CD14-positive monocyte (primary cell): ENCODE measurements around the gene SERPINA5. TPM values are rescaled to one million over a fixed set of nuclear protein-coding genes. Genes with fewer than 3 reads are reported as not detected.

Experiments
- DNase-seq, 3 donors: peaks; one replicate each; pipeline ENCODE4 v3.0.0-alpha.2; 2011 to 2022
- H2AFZ ChIP-seq: 2 replicates; pipeline ENCODE4 v1.6.0; 2012; ENCODE audit warnings: mild to moderate bottlenecking, low read depth, low read length, inconsistent platforms; ENCODE audit not compliant: insufficient read depth, poor library complexity, severe bottlenecking
- H3K27ac ChIP-seq, 2 donors: 1 replicate in 1 of 2; 2 replicates in 1 of 2; pipeline ENCODE4 v1.5.1; 2012 to 2013; ENCODE audit warnings: low read length in 2 of 2, control low read depth in 1 of 2, inconsistent platforms in 1 of 2, low read depth in 1 of 2, mild to moderate bottlenecking in 1 of 2
- H3K27me3 ChIP-seq, 2 donors: one replicate each; pipeline versions ENCODE4 v1.6.0 to v1.6.1; 2011 to 2013; ENCODE audit warnings: low read length in 2 of 2; ENCODE audit not compliant: control insufficient read depth in 2 of 2, insufficient read depth in 2 of 2
- H3K36me3 ChIP-seq, 2 donors: replicated peaks in 1 of 2; 1 replicate in 1 of 2; 2 replicates in 1 of 2; pipeline versions ENCODE4 v1.5.1 to v1.6.1; 2012 to 2013; ENCODE audit warnings: low read length in 2 of 2, control low read depth in 1 of 2, inconsistent platforms in 1 of 2, mild to moderate bottlenecking in 1 of 2; ENCODE audit not compliant: insufficient read depth in 2 of 2, control insufficient read depth in 1 of 2
- H3K4me1 ChIP-seq, 2 donors: 1 replicate in 1 of 2; 2 replicates in 1 of 2; pipeline versions ENCODE4 v1.5.1 to v1.6.1; 2012 to 2013; ENCODE audit warnings: low read length in 2 of 2, control low read depth in 1 of 2, inconsistent platforms in 1 of 2, mild to moderate bottlenecking in 1 of 2, moderate library complexity in 1 of 2; ENCODE audit not compliant: insufficient read depth in 2 of 2, control insufficient read depth in 1 of 2
- H3K4me2 ChIP-seq: replicated peaks from 2 replicates; pipeline ENCODE3; 2012; ENCODE audit warnings: low read length, moderate library complexity, mild to moderate bottlenecking; ENCODE audit not compliant: poor library complexity, severe bottlenecking; ENCODE audit errors: extremely low read depth
- H3K4me3 ChIP-seq, 3 experiments: fragments of 200-600 bp in 1 of 3; sonication (generic) in 1 of 3; replicated peaks in 1 of 3; 1 replicate in 2 of 3; 2 replicates in 1 of 3; pipeline ENCODE4 v1.5.1; 2011 to 2013; ENCODE audit warnings: low read length in 3 of 3, mild to moderate bottlenecking in 3 of 3, control low read depth in 2 of 3, low read depth in 2 of 3, inconsistent platforms in 1 of 3, moderate library complexity in 1 of 3
- H3K79me2 ChIP-seq: 2 replicates; pipeline ENCODE4 v1.6.0; 2012; ENCODE audit warnings: mild to moderate bottlenecking, control low read depth, inconsistent platforms, low read length, moderate library complexity; ENCODE audit not compliant: insufficient read depth
- H3K9ac ChIP-seq: 2 replicates; pipeline ENCODE4 v1.6.0; 2017; ENCODE audit warnings: low read length, mild to moderate bottlenecking; ENCODE audit not compliant: insufficient read depth, poor library complexity, severe bottlenecking
- H3K9me3 ChIP-seq, 2 donors: replicated peaks in 1 of 2; 1 replicate in 1 of 2; 2 replicates in 1 of 2; pipeline versions ENCODE4 v1.5.1 to v1.6.1; 2012 to 2013; ENCODE audit warnings: low read length in 2 of 2, control low read depth in 1 of 2; ENCODE audit not compliant: control insufficient read depth in 1 of 2, insufficient read depth in 1 of 2
- H4K20me1 ChIP-seq: 2 replicates; pipeline ENCODE4 v1.6.0; 2012; ENCODE audit warnings: mild to moderate bottlenecking, low read length, control low read depth, moderate library complexity; ENCODE audit not compliant: insufficient read depth
- H3K27ac Mint-ChIP-seq, 7 donors: one replicate each; pipeline ENCODE4 v1.8.0; 2020; ENCODE audit warnings: mild to moderate bottlenecking in 7 of 7, mixed read lengths in 7 of 7, moderate library complexity in 6 of 7, inconsistent platforms in 2 of 7
- H3K27me3 Mint-ChIP-seq, 3 donors: one replicate each; pipeline ENCODE4 v1.8.0; 2021 to 2022; ENCODE audit warnings: low read depth in 3 of 3, mild to moderate bottlenecking in 3 of 3, mixed read lengths in 3 of 3, moderate library complexity in 3 of 3, inconsistent platforms in 1 of 3
- H3K36me3 Mint-ChIP-seq, 2 donors: one replicate each; pipeline ENCODE4 v1.8.0; 2020; ENCODE audit warnings: mixed read lengths in 2 of 2, inconsistent platforms in 1 of 2, mild to moderate bottlenecking in 1 of 2
- H3K4me1 Mint-ChIP-seq: one replicate; pipeline ENCODE4 v1.8.0; 2020; ENCODE audit warnings: mild to moderate bottlenecking, mixed read lengths
- H3K4me3 Mint-ChIP-seq, 2 donors: one replicate each; pipeline ENCODE4 v1.8.0; 2020; ENCODE audit warnings: mild to moderate bottlenecking in 2 of 2, mixed read lengths in 2 of 2, moderate library complexity in 1 of 2
- H3K9me3 Mint-ChIP-seq, 7 donors: one replicate each; pipeline ENCODE4 v1.8.0; 2020 to 2022; ENCODE audit warnings: mixed read lengths in 7 of 7, mild to moderate bottlenecking in 6 of 7, moderate library complexity in 6 of 7, inconsistent platforms in 2 of 7
- WGBS: methylation state at CpG from one replicate; pipeline ENCODE4 v1.1.5; 2013; ENCODE audit warnings: missing lambda C conversion rate; ENCODE audit not compliant: insufficient coverage; 5-methylcytosine and 5-hydroxymethylcytosine counted together
- intact Hi-C, 2 donors: fragments of 100-400 bp; cut with micrococcal nuclease; formaldehyde crosslinking; loops; one replicate each; pipeline versions ENCODE4 v1.15.0 to v1.15.1; 2023
- polyA plus RNA-seq, 3 donors: library from polyadenylated mRNA; depleted of rRNA in 1 of 3; unstranded in 2 of 3; stranded (reverse) in 1 of 3; fragments of 300-500 nt in 2 of 3; fragments of >200 nt in 1 of 3; fragmentation: Illumina TruSeq in 2 of 3; gene quantifications; 1 replicate in 2 of 3; 2 replicates in 1 of 3; pipeline ENCODE4 v1.2.3, GENCODE V29; 2012 to 2021
- TF ChIP-seq, protein P1 (sequence below): fragments of 200-600 bp; IDR thresholded peaks from one replicate; pipeline ENCODE4 v1.8.0; 2022; ENCODE audit warnings: antibody characterized with exemption, mild to moderate bottlenecking

SERPINA5 gene
- polyA plus RNA-seq, 3 donors = not detected

DNA sequence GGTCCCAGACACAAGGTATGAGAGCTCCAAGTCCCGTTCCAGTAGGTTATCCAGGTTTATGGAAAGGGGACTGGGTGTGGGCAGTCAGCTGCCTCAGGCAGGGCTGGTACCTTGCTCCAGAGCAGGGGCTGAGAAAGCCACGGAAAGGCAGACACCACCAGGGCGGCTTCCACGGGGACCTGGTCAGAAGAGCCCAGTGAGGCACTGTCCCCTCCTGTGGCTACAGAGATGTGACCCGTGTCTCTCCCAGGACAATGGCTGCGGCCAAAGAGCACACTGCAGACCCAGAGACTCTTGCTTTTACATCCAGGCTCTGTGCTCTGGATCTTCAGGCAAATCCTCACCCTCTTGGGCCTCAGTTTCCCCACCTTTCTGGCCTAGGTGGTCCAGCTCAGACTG lies 11.2 kb upstream of the SERPINA5 start:
- peaks cover 0 to 7% (median 6%) of the 10 kb centered on the region in 3 donors for H3K27me3 Mint-ChIP-seq
- WGBS = 97% methylated on average over 5 of the region's 6 CpGs
- intact Hi-C loops = no loop called here

DNA sequence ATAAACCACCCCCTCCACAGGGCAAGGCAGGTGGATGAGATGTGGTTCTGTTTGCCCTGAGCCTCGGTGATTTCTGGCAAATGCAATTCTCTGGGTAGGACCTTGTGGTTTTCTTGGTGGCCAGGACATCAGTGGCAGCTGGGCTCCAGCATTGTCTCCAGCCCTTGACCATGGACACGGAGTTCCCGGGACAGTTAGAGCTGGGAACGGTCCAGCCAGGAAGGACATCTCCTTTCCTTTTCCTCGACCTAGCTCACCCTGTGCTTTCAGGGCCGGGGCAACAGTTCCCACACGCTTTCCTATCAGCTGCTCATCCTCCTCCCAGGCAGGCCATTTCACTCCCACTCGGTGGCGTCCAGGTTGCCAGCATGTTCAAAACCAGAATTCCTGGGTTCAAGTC lies 10.8 kb upstream of the SERPINA5 start:
- TF ChIP-seq, protein P1, sequence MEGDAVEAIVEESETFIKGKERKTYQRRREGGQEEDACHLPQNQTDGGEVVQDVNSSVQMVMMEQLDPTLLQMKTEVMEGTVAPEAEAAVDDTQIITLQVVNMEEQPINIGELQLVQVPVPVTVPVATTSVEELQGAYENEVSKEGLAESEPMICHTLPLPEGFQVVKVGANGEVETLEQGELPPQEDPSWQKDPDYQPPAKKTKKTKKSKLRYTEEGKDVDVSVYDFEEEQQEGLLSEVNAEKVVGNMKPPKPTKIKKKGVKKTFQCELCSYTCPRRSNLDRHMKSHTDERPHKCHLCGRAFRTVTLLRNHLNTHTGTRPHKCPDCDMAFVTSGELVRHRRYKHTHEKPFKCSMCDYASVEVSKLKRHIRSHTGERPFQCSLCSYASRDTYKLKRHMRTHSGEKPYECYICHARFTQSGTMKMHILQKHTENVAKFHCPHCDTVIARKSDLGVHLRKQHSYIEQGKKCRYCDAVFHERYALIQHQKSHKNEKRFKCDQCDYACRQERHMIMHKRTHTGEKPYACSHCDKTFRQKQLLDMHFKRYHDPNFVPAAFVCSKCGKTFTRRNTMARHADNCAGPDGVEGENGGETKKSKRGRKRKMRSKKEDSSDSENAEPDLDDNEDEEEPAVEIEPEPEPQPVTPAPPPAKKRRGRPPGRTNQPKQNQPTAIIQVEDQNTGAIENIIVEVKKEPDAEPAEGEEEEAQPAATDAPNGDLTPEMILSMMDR = no peak
- Mint-ChIP-seq H3K4me1 (no peaks in the 10 kb centered on the region), H3K4me3 (no peak overlapping the region), H3K27me3 (peaks cover 0 to 7% (median 6%) of the 10 kb centered on the region in 3 donors), H3K27ac (no peak overlapping the region), H3K9me3 (peaks cover 0 to 11% (median 2%) of the 10 kb centered on the region in 7 donors), H3K36me3 (no peaks in the 10 kb centered on the region)
- Histone ChIP-seq H3K27ac (no peak overlapping the region), H3K4me3 (no peak overlapping the region), H3K79me2 (no peaks in the 10 kb centered on the region), H2AFZ (no peak overlapping the region), H3K4me1 (no peaks in the 10 kb centered on the region), H4K20me1 (no peaks in the 10 kb centered on the region), H3K36me3 (no peaks in the 10 kb centered on the region), H3K27me3 (no peaks in the 10 kb centered on the region), H3K4me2 (no peak overlapping the region), H3K9me3 (no peaks in the 10 kb centered on the region), H3K9ac (no peak overlapping the region)
- no peak for DNase-seq
- WGBS = 98% methylated on average over 5 of the region's 9 CpGs
- intact Hi-C loops = no loop called here

More for the DNA sequence above, 11.2 kb upstream of the SERPINA5 start:
- no peak for DNase-seq
- Histone ChIP-seq H3K27me3 (no peaks in the 10 kb centered on the region), H3K4me3 (no peak overlapping the region), H4K20me1 (no peaks in the 10 kb centered on the region), H3K4me2 (no peak overlapping the region), H2AFZ (no peak overlapping the region), H3K4me1 (no peaks in the 10 kb centered on the region), H3K79me2 (no peaks in the 10 kb centered on the region), H3K36me3 (no peaks in the 10 kb centered on the region), H3K9ac (no peak overlapping the region), H3K9me3 (no peaks in the 10 kb centered on the region), H3K27ac (no peak overlapping the region)
- Mint-ChIP-seq H3K36me3 (no peaks in the 10 kb centered on the region), H3K9me3 (peaks cover 0 to 11% (median 2%) of the 10 kb centered on the region in 7 donors), H3K4me3 (no peak overlapping the region), H3K27ac (no peak overlapping the region), H3K4me1 (no peaks in the 10 kb centered on the region)
- TF ChIP-seq, protein P1 = no peak
